ENCODE measurements around the gene TGFBR1.

- TF ChIP-seq, protein P1, sequence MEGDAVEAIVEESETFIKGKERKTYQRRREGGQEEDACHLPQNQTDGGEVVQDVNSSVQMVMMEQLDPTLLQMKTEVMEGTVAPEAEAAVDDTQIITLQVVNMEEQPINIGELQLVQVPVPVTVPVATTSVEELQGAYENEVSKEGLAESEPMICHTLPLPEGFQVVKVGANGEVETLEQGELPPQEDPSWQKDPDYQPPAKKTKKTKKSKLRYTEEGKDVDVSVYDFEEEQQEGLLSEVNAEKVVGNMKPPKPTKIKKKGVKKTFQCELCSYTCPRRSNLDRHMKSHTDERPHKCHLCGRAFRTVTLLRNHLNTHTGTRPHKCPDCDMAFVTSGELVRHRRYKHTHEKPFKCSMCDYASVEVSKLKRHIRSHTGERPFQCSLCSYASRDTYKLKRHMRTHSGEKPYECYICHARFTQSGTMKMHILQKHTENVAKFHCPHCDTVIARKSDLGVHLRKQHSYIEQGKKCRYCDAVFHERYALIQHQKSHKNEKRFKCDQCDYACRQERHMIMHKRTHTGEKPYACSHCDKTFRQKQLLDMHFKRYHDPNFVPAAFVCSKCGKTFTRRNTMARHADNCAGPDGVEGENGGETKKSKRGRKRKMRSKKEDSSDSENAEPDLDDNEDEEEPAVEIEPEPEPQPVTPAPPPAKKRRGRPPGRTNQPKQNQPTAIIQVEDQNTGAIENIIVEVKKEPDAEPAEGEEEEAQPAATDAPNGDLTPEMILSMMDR (IDR thresholded peaks at IDR 0.05) = no peak
- TF ChIP-seq POLR2A (IDR thresholded peaks at IDR 0.05) = no peak
Observed at GRCh38 chr9:99124534-99125255, 19.8 kb downstream of the TGFBR1 start.
